IgD-negative memory B cell (primary cell): Measurements from ENCODE around the gene TTC36. TPM values are rescaled to one million over a fixed set of nuclear protein-coding genes. Genes with fewer than 3 reads are reported as not detected.
"Not testable (repeated sequence)": the region's sequence is repeated elsewhere in the genome, so short reads cannot be mapped to it uniquely, and the experiment has no call there.

Source experiments
- H3K27ac Mint-ChIP-seq, 3 donors: one replicate each; pipeline ENCODE4 v1.8.0; 2020 to 2022; ENCODE audit warnings: mild to moderate bottlenecking in 3 of 3, mixed read lengths in 3 of 3, moderate library complexity in 1 of 3
- H3K27me3 Mint-ChIP-seq: one replicate; pipeline ENCODE4 v1.8.0; 2021; ENCODE audit warnings: mixed read lengths
- H3K36me3 Mint-ChIP-seq: one replicate; pipeline ENCODE4 v1.8.0; 2020; ENCODE audit warnings: mild to moderate bottlenecking, mixed read lengths
- H3K4me1 Mint-ChIP-seq, 3 donors: one replicate each; pipeline ENCODE4 v1.8.0; 2020 to 2022; ENCODE audit warnings: mixed read lengths in 3 of 3, mild to moderate bottlenecking in 1 of 3
- H3K4me3 Mint-ChIP-seq, 4 donors: one replicate each; pipeline ENCODE4 v1.8.0; 2020 to 2022; ENCODE audit warnings: mild to moderate bottlenecking in 4 of 4, mixed read lengths in 4 of 4, moderate library complexity in 3 of 4
- H3K9me3 Mint-ChIP-seq, 3 donors: one replicate each; pipeline ENCODE4 v1.8.0; 2020 to 2021; ENCODE audit warnings: mixed read lengths in 3 of 3, mild to moderate bottlenecking in 1 of 3
- polyA plus RNA-seq: library from polyadenylated mRNA; unstranded; fragments of 300-500 nt; fragmentation: Illumina TruSeq; gene quantifications from one replicate; pipeline ENCODE4 v1.2.3, GENCODE V29; 2021

The TTC36 gene
- 0.55 TPM for polyA plus RNA-seq

- H3K27me3 Mint-ChIP-seq = no peaks in the 10 kb centered on the region
- H3K4me3 Mint-ChIP-seq = peak within 1 kb of the TSS in 1 of 4 donors; percentile 60
Measured at GRCh38 chr11:118527109-118527508, at the start of gene TTC36. Gene TTC36 (plus strand): TSS chr11:118527474. CDS start chr11:118527495, 21 bp downstream.

GRCh38 chr11:118481238-118481637 is 46.0 kb upstream of the TTC36 start:
- not testable (repeated sequence) for H3K27me3 Mint-ChIP-seq, H3K4me3 Mint-ChIP-seq, H3K27ac Mint-ChIP-seq, H3K9me3 Mint-ChIP-seq, H3K4me1 Mint-ChIP-seq
- H3K36me3 Mint-ChIP-seq = peaks cover 11% of the 10 kb centered on the region

More at GRCh38 chr11:118527109-118527508, at the start of gene TTC36:
- no peaks in the 10 kb centered on the region for H3K9me3 Mint-ChIP-seq
- H3K27ac Mint-ChIP-seq = peak within 1 kb of the TSS in 1 of 3 donors; percentile 31
- peaks cover 17 to 21% (median 18%) of the 10 kb centered on the region in 3 donors for H3K4me1 Mint-ChIP-seq
- peaks cover 2% of the 10 kb centered on the region for H3K36me3 Mint-ChIP-seq

- H3K9me3 Mint-ChIP-seq = no peaks in the 10 kb centered on the region
- H3K27ac Mint-ChIP-seq = peak overlapping the region in 1 of 3 donors; percentile 67
- H3K4me1 Mint-ChIP-seq = no peaks in the 10 kb centered on the region
- no peaks in the 10 kb centered on the region for H3K27me3 Mint-ChIP-seq
- H3K4me3 Mint-ChIP-seq = no peak overlapping the region
- peaks cover 9% of the 10 kb centered on the region for H3K36me3 Mint-ChIP-seq
Measured at GRCh38 chr11:118484405-118484804, 42.9 kb upstream of the TTC36 start.

GRCh38 chr11:118485273-118485672 is 42.0 kb upstream of the TTC36 start:
- Mint-ChIP-seq H3K36me3 (peaks cover 9% of the 10 kb centered on the region), H3K27ac (no peak overlapping the region), H3K4me3 (no peak overlapping the region), H3K9me3 (no peaks in the 10 kb centered on the region), H3K27me3 (no peaks in the 10 kb centered on the region), H3K4me1 (no peaks in the 10 kb centered on the region)

- Mint-ChIP-seq H3K4me1 (no peaks in the 10 kb centered on the region), H3K27ac (peak overlapping the region in 1 of 3 donors; percentile 36), H3K4me3 (peak overlapping the region in 1 of 4 donors; percentile 37), H3K27me3 (no peaks in the 10 kb centered on the region), H3K9me3 (no peaks in the 10 kb centered on the region), H3K36me3 (peaks cover 9% of the 10 kb centered on the region)
Measured at GRCh38 chr11:118488480-118489109, 38.7 kb upstream of the TTC36 start.

GRCh38 chr11:118491041-118491440 is 36.2 kb upstream of the TTC36 start:
- H3K4me3 Mint-ChIP-seq = no peak overlapping the region
- H3K27ac Mint-ChIP-seq = no peak overlapping the region
- H3K4me1 Mint-ChIP-seq = no peaks in the 10 kb centered on the region
- H3K36me3 Mint-ChIP-seq = peaks cover 4% of the 10 kb centered on the region
- no peaks in the 10 kb centered on the region for H3K9me3 Mint-ChIP-seq
- no peaks in the 10 kb centered on the region for H3K27me3 Mint-ChIP-seq

- Mint-ChIP-seq H3K4me3 (no peak overlapping the region), H3K4me1 (no peaks in the 10 kb centered on the region), H3K9me3 (no peaks in the 10 kb centered on the region), H3K27me3 (no peaks in the 10 kb centered on the region), H3K36me3 (peaks cover 1% of the 10 kb centered on the region), H3K27ac (no peak overlapping the region)
Measured at GRCh38 chr11:118497831-118498230, 29.4 kb upstream of the TTC36 start.

GRCh38 chr11:118503216-118503615 is 24.1 kb upstream of the TTC36 start:
- H3K4me1 Mint-ChIP-seq = no peaks in the 10 kb centered on the region
- no peak overlapping the region for H3K4me3 Mint-ChIP-seq
- peaks cover 1% of the 10 kb centered on the region for H3K36me3 Mint-ChIP-seq
- no peaks in the 10 kb centered on the region for H3K9me3 Mint-ChIP-seq
- H3K27me3 Mint-ChIP-seq = no peaks in the 10 kb centered on the region
- H3K27ac Mint-ChIP-seq = no peak overlapping the region

GRCh38 chr11:118511601-118512000 is 15.7 kb upstream of the TTC36 start:
- H3K27me3 Mint-ChIP-seq = no peaks in the 10 kb centered on the region
- H3K36me3 Mint-ChIP-seq = peaks cover 3% of the 10 kb centered on the region
- H3K9me3 Mint-ChIP-seq = no peaks in the 10 kb centered on the region
- no peak overlapping the region for H3K27ac Mint-ChIP-seq
- no peak overlapping the region for H3K4me3 Mint-ChIP-seq
- H3K4me1 Mint-ChIP-seq = peaks cover 0 to 5% (median 0%) of the 10 kb centered on the region in 3 donors

- peaks cover 0 to 5% (median 0%) of the 10 kb centered on the region in 3 donors for H3K4me1 Mint-ChIP-seq
- no peaks in the 10 kb centered on the region for H3K27me3 Mint-ChIP-seq
- H3K9me3 Mint-ChIP-seq = no peaks in the 10 kb centered on the region
- no peak overlapping the region for H3K4me3 Mint-ChIP-seq
- no peak overlapping the region for H3K27ac Mint-ChIP-seq
- peaks cover 3% of the 10 kb centered on the region for H3K36me3 Mint-ChIP-seq
Measured at GRCh38 chr11:118514103-118514502, 13.2 kb upstream of the TTC36 start.

GRCh38 chr11:118519549-118519948 is 7.7 kb upstream of the TTC36 start:
- Mint-ChIP-seq H3K27ac (no peak overlapping the region), H3K4me3 (no peak overlapping the region)

GRCh38 chr11:118521892-118522311 is 5.4 kb upstream of the TTC36 start:
- no peak overlapping the region for H3K4me3 Mint-ChIP-seq
- peaks cover 2% of the 10 kb centered on the region for H3K36me3 Mint-ChIP-seq
- H3K9me3 Mint-ChIP-seq = no peaks in the 10 kb centered on the region
- no peaks in the 10 kb centered on the region for H3K27me3 Mint-ChIP-seq
- H3K4me1 Mint-ChIP-seq = peaks cover 0 to 8% (median 4%) of the 10 kb centered on the region in 3 donors
- no peak overlapping the region for H3K27ac Mint-ChIP-seq

More at GRCh38 chr11:118519549-118519948, 7.7 kb upstream of the TTC36 start:
- no peaks in the 10 kb centered on the region for H3K9me3 Mint-ChIP-seq
- peaks cover 6% of the 10 kb centered on the region for H3K36me3 Mint-ChIP-seq
- no peaks in the 10 kb centered on the region for H3K27me3 Mint-ChIP-seq
- peaks cover 3 to 8% (median 4%) of the 10 kb centered on the region in 3 donors for H3K4me1 Mint-ChIP-seq

- H3K4me1 Mint-ChIP-seq = peaks cover 0 to 10% (median 4%) of the 10 kb centered on the region in 3 donors
- H3K27ac Mint-ChIP-seq = no peak overlapping the region
- H3K4me3 Mint-ChIP-seq = peak overlapping the region in 1 of 4 donors; percentile 49
- H3K27me3 Mint-ChIP-seq = no peaks in the 10 kb centered on the region
- H3K36me3 Mint-ChIP-seq = peaks cover 2% of the 10 kb centered on the region
- H3K9me3 Mint-ChIP-seq = no peaks in the 10 kb centered on the region
Measured at GRCh38 chr11:118522571-118523072, 4.7 kb upstream of the TTC36 start.

- H3K27me3 Mint-ChIP-seq = no peaks in the 10 kb centered on the region
- H3K9me3 Mint-ChIP-seq = no peaks in the 10 kb centered on the region
- peaks cover 6 to 17% (median 10%) of the 10 kb centered on the region in 3 donors for H3K4me1 Mint-ChIP-seq
- no peak overlapping the region for H3K4me3 Mint-ChIP-seq
- peaks cover 2% of the 10 kb centered on the region for H3K36me3 Mint-ChIP-seq
- H3K27ac Mint-ChIP-seq = no peak overlapping the region
Measured at GRCh38 chr11:118524356-118524755, 2.9 kb upstream of the TTC36 start.

- no peak overlapping the region for H3K4me3 Mint-ChIP-seq
- peaks cover 2% of the 10 kb centered on the region for H3K36me3 Mint-ChIP-seq
- H3K27ac Mint-ChIP-seq = peak overlapping the region in 1 of 3 donors; percentile 35
- H3K4me1 Mint-ChIP-seq = peaks cover 7 to 20% (median 14%) of the 10 kb centered on the region in 3 donors
- no peaks in the 10 kb centered on the region for H3K9me3 Mint-ChIP-seq
- H3K27me3 Mint-ChIP-seq = no peaks in the 10 kb centered on the region
Measured at GRCh38 chr11:118524757-118525470, 2.4 kb upstream of the TTC36 start.
